NCI-H748 treated with DMSO at 0.1 percent for 48 hours (cell line): Measurements from ENCODE around the gene CLGN.
A peak's percentile ranks its signal among the peaks of the same experiment; 100 is the strongest.
"Not testable (repeated sequence)": the region's sequence is repeated elsewhere in the genome, so short reads cannot be mapped to it uniquely, and the experiment has no call there.

Experiments
- DNase-seq: peaks from one replicate; lab custom pipeline; 2025; lab: John Stamatoyannopoulos, UW

The CLGN gene

DNA sequence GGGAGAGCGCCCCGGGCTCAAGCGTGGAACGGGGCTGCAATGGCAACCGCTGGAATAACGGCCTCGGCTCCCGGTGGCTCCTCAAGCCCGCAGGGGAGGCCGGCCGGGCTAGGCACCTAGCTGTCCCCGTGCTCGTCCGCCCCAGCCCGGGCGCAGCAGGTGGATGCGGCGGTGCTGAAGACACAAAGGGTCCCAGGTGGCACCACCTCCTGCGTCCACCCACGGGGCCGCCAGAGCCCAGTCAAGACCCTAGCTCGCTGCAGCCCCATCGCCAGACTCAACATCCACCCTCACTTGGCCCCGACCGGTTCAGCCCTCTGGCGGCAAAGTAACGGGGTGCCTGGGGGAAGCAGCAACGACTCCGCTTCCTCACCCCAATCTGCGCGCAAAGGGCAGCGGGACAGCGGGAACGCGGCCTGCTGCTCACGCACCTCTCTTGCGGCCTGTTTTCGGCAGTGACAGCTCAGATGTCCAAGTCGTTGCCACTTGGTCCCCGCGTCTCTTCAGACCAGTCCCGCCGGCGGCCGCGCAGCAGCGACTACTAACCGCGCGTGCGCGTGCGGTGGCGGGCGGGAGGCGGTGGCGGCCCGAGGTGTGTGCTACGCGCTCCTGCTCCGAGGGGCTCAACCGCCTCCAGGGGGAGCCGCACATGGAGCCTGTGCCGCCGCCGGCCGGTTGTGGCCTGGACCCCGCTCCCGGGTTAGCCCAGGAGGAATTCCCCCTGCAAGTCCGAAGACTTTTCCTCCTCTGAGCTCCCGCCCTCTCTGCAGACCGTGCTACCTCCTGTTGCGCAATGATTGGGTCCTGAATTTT lies at the start of gene CLGN:
Gene CLGN, minus strand, starts transcription at position 543 of the 813 bp plus-strand sequence. CDS start 14,570 bp downstream, outside the sequence.
- DNase-seq: peak; percentile 73

DNA sequence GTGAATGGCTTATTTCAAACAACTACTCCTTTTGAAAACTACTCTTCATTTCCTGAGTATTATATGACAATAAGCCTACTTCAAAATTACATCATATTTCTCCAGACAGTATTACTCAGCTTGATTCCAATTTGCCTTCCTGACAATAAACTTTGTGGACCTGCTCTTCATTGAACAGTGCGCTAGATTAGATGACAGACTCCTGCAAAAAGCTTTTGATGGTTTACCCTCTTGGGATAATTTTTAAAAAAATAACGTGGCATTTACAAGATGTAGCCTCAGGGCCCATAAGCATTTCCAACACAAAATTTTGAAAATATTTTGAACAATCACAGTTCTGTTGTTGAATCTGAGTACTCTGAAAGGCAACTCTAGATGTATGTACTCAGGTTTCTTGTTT lies 44.7 kb upstream of the CLGN start:
- DNase-seq: no peak

DNA sequence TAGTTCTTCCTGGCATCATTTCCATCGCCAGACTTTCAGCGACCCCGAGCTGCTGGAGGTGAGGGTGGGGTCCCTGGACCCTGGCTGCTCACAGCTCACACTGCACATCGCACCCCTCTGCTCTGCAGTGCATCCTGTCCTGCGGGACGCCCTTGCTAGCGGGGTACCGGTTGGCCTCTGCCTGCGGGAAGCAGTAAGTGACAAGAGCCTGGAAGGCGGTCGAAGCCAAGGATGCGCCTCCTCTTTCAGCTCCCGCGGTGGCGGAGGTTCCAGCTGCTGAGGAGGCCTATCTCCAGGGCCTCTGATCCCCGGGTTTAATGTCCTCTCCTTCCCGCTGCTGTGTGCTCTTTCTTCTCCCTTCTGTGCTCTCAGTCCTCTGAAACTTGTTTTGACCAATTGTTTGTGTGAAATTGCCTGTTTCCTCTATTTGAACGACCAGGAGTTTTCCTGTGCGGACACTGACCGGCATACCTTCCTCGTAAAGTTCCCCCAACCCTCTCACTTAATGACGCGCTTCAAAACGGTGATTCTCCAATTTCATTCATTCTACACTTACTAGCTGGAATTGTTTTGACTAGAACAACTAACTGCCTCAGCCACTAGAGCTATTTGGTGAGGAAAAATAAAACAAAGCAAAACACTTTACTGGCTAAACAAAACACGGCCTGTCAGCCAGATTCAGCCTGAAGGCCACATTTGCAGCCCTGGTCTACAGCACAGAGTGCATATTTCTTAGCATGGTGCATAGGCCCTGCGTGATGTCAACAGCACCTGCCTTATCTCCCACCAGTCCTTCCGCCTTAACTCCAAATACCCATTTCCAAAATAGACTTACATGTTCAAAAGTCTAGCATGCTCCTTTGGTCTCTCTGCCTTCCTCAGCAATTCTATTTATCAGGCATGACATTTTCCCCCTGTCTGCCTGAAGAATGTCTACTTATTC lies 42.6 kb upstream of the CLGN start:
- DNase-seq: no peak

DNA sequence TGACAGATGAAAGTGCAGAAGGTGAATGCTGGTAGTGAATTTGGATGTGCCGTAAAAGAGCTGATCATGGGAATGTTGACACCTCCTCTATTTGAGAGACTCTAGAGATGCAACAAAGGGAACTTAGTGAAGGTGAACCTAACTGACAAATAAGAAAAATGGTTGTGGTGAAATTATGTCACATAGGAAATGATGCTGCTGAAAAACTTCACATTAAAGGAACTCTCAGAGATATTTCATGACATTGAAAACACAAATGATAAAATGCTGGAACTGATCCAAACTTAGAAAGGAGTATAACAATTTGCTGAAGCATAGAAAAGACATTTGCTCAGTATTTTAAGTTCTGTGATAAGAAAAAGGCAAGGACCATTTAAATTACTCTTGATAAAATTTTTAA lies 38.7 kb upstream of the CLGN start:
- DNase-seq: no peak

DNA sequence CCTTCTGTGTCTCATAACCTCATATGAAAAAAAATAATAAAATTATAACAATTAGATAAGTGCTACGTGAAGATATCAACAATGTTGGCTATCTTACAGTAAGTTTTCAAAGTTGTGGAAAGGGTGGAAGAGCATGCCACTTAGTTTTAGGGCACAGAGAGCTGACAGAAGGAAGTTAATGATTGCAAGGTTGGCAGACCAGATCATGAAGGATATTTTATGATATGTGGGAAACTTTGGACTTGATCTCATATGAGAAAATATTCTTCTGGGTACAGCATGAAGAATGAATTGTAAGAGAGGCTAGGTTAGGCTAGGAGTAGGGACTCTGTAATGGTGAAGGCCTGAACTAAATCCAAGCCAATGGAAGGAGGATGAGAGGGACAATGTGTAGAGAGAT lies 36.2 kb upstream of the CLGN start:
- no peak for DNase-seq

GRCh38 chr4:140463182-140463581 lies 35.7 kb upstream of the CLGN start:
- DNase-seq: no peak

GRCh38 chr4:140450352-140450751 lies 22.9 kb upstream of the CLGN start:
- no peak for DNase-seq

DNA sequence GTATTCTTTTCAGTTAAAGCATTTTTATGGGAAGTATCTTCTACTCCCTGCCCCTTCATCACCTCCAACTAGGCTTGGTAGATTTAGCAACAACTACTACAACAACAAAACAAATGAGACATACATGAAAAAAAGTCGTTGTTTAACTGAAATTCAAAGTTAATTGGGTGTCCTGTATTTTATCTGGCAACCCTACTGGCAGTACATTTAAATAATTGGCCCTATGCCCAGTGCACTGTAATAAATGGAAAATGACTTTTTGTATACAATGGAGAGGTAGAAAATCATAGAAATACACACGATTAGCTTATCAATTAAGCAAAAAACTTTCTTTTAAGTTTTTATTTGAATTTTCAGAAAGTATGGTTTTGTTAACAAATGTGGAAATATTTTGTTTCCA lies 21.4 kb upstream of the CLGN start:
- DNase-seq: peak; percentile 21

- no peak for DNase-seq
Observed at GRCh38 chr4:140448162-140448561, 20.7 kb upstream of the CLGN start.

GRCh38 chr4:140444347-140444746 lies 16.9 kb upstream of the CLGN start:
- DNase-seq: not testable (repeated sequence)

DNA sequence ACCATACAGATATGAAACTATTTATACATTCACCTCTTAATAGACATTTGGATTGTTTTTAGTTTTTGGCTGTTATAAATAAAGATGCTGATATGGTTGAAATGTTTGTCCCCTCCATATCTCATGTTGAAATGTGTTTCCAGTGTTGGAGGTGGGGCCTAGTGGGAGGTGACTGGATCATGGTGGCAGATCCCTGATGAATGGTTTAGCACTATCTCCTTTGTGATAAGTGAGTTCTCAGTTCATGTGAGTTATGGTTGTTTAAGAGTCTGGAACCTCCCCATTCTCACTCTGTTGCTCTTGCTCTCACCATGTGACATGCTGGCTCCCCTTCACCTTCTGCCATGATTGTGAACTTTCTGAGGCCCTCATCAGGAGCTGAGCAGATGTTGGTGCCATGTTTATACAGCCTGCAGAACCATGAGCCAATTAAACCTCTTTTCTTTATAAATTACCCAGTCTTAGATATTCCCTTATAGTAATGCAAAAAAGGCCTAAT lies 12.2 kb upstream of the CLGN start:
- no peak for DNase-seq

- peak; percentile 37 for DNase-seq
Observed at GRCh38 chr4:140427919-140428471, 547 bp upstream of the CLGN start.

DNA sequence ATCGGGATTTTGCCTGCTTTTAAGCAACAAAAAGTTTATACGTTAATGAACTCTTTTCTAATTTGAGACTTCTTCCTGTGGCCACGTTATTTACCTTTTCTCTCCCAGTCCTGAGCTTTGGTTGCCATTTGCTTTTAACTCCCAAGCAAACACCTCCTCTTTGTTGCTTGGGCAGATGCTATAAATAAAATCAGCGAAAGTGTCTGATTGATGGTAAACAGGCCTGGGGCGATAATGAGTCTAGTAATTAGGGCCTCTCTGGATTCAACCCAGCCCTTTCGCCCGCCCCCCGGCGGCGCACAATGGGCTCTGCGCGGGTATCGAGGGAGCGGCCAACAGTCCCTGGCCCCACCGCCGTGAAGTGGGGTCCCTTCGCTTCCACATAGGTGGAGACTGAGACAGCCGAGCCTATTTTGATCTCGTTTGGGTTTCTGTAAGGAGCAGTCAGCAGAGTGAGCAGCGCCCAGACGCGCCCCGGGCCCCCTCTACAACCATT lies 790 bp downstream of the CLGN start:
- peak; percentile 52 for DNase-seq

GRCh38 chr4:140423106-140423505 lies 4.3 kb downstream of the CLGN start:
- DNase-seq: no peak

DNA sequence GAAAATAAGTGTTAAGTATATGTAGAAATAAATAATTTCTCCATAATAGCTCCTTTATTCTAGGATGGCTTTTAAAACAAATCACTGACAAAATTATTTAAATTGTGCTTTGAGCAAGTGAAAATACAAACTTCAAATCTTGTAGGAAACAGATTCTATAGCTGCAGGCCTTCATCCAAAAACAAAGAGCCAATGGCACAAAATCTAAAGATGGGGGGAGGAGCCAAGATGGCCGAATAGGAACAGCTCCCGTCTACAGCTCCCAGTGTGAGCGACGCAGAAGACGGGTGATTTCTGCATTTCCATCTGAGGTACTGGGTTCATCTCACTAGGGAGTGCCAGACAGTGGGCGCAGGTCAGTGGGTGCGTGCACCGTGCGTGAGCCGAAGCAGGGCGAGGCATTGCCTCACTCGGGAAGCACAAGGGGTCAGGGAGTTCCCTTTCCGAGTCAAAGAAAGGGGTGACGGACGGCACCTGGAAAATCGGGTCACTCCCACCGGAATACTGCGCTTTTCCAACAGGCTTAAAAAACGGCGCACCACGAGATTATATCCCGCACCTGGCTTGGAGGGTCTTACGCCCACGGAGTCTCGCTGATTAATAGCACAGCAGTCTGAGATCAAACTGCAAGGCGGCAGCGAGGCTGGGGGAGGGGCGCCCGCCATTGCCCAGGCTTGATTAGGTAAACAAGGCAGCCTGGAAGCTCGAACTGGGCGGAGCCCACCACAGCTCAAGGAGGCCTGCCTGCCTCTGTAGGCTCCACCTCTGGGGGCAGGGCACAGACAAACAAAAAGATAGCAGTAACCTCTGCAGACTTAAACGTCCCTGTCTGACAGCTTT lies 14.1 kb downstream of the CLGN start:
- DNase-seq: not testable (repeated sequence)

DNA sequence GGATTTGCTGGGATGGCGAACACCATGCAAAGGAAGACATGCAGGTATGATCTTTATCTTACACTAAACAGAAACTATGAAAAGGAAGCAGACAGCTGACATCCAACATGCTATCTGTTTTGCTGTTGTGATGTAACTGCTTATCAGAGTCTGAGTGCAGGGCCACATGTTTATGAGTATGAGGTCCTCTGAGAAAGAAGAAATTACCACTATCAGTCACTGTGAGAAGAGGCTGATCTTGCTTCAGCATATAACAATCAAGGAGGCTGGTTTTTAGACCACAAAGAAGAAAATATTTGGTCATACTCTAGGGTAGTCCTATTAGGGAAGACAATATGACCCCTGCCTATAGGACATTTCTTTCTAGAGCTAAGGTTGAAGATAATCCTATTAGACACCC lies 18.5 kb downstream of the CLGN start:
- no peak for DNase-seq

GRCh38 chr4:140406292-140406691 lies 21.2 kb downstream of the CLGN start:
- DNase-seq: no peak

DNA sequence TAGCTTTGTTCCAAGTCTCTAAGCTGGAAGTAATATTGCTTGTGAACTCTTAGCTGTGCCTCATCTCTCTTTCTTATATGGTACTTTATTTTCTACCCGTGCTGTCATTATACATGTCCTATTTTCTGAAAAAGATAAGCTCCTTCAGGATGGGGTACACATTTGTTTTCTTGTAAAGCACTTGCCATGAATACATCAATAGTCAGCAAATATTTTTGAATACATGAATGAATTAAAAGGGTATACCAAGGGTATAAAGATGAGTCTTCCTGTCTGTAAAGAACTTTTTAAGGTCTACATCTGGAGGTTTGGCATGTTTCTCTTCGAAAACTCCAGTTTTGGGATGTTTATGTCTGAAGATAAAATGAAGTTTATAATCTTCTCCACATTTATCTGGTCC lies 27.3 kb downstream of the CLGN start:
- DNase-seq: no peak

DNA sequence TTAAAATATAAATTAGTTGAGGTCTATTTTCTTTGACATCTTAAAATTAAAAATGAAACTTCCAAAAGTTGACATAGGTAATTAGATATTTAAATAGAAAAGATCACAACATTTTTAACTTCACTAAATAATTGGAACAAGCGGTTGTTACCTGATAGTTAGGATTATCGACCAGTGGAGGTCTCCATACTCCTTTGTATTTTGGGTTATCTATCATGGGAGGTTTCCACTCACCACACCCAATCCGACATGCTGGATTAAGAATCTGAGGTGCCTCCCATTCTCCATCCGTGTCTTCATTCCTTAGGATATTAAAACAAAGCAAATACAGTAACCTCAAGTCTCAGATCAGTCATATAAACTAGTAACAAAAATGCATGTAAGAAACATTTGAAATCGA lies 31.8 kb downstream of the CLGN start:
- no peak for DNase-seq

GRCh38 chr4:140388015-140388414 lies 39.4 kb downstream of the CLGN start:
- DNase-seq: no peak

DNA sequence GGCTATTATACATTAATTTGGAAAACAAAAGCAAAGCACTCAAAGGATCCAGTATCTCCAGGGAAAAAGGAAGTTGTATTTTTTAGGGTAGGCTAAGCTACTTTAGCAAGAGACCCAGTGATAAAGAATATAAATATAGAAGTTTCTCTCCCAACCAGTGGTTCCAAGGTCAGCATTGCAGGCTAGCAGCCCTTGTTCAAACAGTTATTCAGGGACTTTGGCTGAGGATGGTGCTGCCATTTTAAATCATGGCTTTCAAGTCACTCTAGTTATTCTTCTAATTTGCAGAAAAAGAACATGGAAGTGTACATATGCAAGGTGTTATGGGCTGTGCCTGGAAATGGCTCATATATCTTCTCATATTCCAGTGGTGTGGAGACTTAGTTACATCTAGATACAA lies 44.7 kb downstream of the CLGN start:
- no peak for DNase-seq
